CD4-positive, alpha-beta T cell (primary cell): Measurements from ENCODE around the gene HOXB7. TPM values are rescaled to one million over a fixed set of nuclear protein-coding genes. Genes with fewer than 3 reads are reported as not detected.

Source experiments
- ATAC-seq: fragments of 200-7000 bp; cut with Tn5 transposase; one replicate; pipeline ENCODE4 v1.10.0; 2022; ENCODE audit warnings: mild to moderate bottlenecking; ENCODE audit not compliant: poor library complexity
- CTCF ChIA-PET: fragments of 350-600 bp; sonication (Branson Sonifier 250); formaldehyde crosslinking; loops from one replicate; lab custom pipeline; 2021; ENCODE audit warnings: antibody characterized with exemption, inconsistent platforms; lab: Charles Lee
- POLR2A ChIA-PET: fragments of 350-600 bp; sonication (Branson Sonifier 250); formaldehyde crosslinking; loops from one replicate; lab custom pipeline; 2021; ENCODE audit warnings: antibody characterized with exemption, inconsistent platforms; lab: Charles Lee
- DNase-seq, 14 experiments: peaks; one replicate each; pipeline ENCODE4 v3.0.0-alpha.2; 2013 to 2020; ENCODE audit warnings: mixed read lengths in 2 of 14
- H3K27ac ChIP-seq, 2 donors: one replicate each; pipeline versions ENCODE4 v1.5.1 to v1.7.0; 2013; ENCODE audit warnings: low read length in 2 of 2, low read depth in 1 of 2, mild to moderate bottlenecking in 1 of 2
- H3K27me3 ChIP-seq, 2 experiments: 1 replicate in 1 of 2; 2 replicates in 1 of 2; pipeline versions ENCODE4 v1.6.1 to v1.7.0; 2013; ENCODE audit warnings: low read length in 2 of 2, control low read depth in 1 of 2, mild to moderate bottlenecking in 1 of 2, moderate library complexity in 1 of 2; ENCODE audit not compliant: insufficient read depth in 2 of 2, control insufficient read depth in 1 of 2
- H3K36me3 ChIP-seq: one replicate; pipeline ENCODE4 v1.6.1; 2013; ENCODE audit warnings: low read length, control low read depth; ENCODE audit not compliant: insufficient read depth
- H3K4me1 ChIP-seq: one replicate; pipeline ENCODE4 v1.6.1; 2013; ENCODE audit warnings: low read length, control low read depth; ENCODE audit not compliant: insufficient read depth
- H3K4me3 ChIP-seq: one replicate; pipeline ENCODE4 v1.5.1; 2013; ENCODE audit warnings: mild to moderate bottlenecking, low read length, moderate library complexity
- H3K9me3 ChIP-seq, 2 experiments: 1 replicate in 1 of 2; 2 replicates in 1 of 2; pipeline versions ENCODE4 v1.6.1 to v1.7.0; 2013; ENCODE audit warnings: low read length in 2 of 2, mild to moderate bottlenecking in 2 of 2, control low read depth in 1 of 2, moderate library complexity in 1 of 2; ENCODE audit not compliant: control insufficient read depth in 1 of 2, insufficient read depth in 1 of 2
- H3K27ac Mint-ChIP-seq: one replicate; pipeline ENCODE4 v1.8.0; 2020; ENCODE audit warnings: mixed read lengths
- H3K27me3 Mint-ChIP-seq: one replicate; pipeline ENCODE4 v1.8.0; 2021; ENCODE audit warnings: mixed read lengths
- H3K36me3 Mint-ChIP-seq: one replicate; pipeline ENCODE4 v1.8.0; 2021; ENCODE audit warnings: low read depth, mixed read lengths
- H3K4me1 Mint-ChIP-seq: one replicate; pipeline ENCODE4 v1.8.0; 2021; ENCODE audit warnings: low read depth, mixed read lengths
- H3K4me3 Mint-ChIP-seq: one replicate; pipeline ENCODE4 v1.8.0; 2020; ENCODE audit warnings: mild to moderate bottlenecking, mixed read lengths
- H3K9me3 Mint-ChIP-seq: one replicate; pipeline ENCODE4 v1.8.0; 2020; ENCODE audit warnings: mixed read lengths
- intact Hi-C, 2 experiments: fragments of 100-400 bp; cut with DNase I in 1 of 2; cut with micrococcal nuclease in 1 of 2; formaldehyde crosslinking; loops; one replicate each; pipeline versions ENCODE4 v1.15.1 to v1.9.0; 2023 to 2025; cut with DNase I, micrococcal nuclease
- microRNA-seq: library from miRNA; unstranded; fragments of <30 nt; microRNA quantifications from one replicate; pipeline ENCODE4 v1.2.0, GENCODE V29; 2021; ENCODE audit warnings: borderline microRNAs expressed, borderline replicate concordance
- total RNA-seq, 174 experiments: library from RNA in 2 of 174; stranded (reverse) in 2 of 174; gene quantifications; one replicate each; pipeline ENCODE4 v1.2.3 and lab custom pipeline; 2021 to 2026
- TF ChIP-seq, protein P1 (sequence below): fragments of 200-600 bp; IDR thresholded peaks from one replicate; pipeline ENCODE4 v1.8.0; 2022; ENCODE audit warnings: antibody characterized with exemption, mild to moderate bottlenecking

Gene HOXB7
- total RNA-seq, 2 experiments from 2014 or later: not detected

DNA sequence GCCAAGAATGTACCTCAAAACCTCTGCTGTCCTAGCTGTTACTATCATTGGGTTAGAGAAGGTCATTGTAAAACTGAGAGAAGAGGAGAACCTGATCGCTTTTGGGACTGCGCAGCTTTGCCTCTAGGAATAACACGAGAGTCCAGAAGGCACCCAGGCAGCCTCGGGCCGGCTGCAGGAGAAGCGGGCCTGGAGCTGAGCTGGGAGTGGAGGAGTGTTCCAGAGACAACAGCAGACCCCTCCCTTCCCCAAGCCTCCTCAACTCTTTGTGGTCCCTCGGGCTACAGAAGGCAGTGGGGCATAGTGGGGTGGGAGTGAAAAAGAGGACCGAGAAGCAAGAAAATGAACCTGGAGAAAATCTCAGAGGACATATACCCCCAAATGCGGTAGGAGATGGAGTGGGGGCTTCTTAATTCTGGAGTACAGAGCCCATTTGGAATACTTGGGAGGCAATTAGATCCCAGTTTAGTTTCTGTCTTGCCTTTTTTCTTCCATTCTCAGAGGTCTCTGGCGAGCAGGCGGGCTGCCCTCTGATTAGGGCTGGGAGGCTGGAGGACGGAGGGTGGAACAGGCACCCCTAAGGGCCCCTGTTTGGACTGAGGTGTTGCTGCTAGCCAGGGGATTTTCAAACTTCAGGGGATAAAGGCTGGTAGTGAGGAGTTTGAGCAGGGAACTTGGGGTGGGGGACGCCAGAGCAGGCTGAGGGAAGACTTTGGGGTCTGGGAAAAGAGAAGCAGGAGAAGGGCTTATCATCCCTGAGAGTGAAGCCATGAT is 52.6 kb downstream of the HOXB7 start:
- Mint-ChIP-seq H3K27ac (no peak overlapping the region), H3K4me3 (no peak overlapping the region), H3K9me3 (no peaks in the 10 kb centered on the region), H3K36me3 (no peaks in the 10 kb centered on the region), H3K4me1 (peaks cover 5% of the 10 kb centered on the region), H3K27me3 (peaks cover 67% of the 10 kb centered on the region)
- POLR2A ChIA-PET: interaction anchor here (0.6 kb wide), 1 partner anchor 1438 kb away, joined by 3 read pairs; no protein-coding TSS in a partner anchor
- TF ChIP-seq, protein P1, sequence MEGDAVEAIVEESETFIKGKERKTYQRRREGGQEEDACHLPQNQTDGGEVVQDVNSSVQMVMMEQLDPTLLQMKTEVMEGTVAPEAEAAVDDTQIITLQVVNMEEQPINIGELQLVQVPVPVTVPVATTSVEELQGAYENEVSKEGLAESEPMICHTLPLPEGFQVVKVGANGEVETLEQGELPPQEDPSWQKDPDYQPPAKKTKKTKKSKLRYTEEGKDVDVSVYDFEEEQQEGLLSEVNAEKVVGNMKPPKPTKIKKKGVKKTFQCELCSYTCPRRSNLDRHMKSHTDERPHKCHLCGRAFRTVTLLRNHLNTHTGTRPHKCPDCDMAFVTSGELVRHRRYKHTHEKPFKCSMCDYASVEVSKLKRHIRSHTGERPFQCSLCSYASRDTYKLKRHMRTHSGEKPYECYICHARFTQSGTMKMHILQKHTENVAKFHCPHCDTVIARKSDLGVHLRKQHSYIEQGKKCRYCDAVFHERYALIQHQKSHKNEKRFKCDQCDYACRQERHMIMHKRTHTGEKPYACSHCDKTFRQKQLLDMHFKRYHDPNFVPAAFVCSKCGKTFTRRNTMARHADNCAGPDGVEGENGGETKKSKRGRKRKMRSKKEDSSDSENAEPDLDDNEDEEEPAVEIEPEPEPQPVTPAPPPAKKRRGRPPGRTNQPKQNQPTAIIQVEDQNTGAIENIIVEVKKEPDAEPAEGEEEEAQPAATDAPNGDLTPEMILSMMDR: no peak
- DNase-seq (no peak), ATAC-seq (no peak)
- H3K4me3 ChIP-seq: no peak overlapping the region
- no peak overlapping the region for H3K27ac ChIP-seq
- no peaks in the 10 kb centered on the region for H3K9me3 ChIP-seq
- intact Hi-C loops: no loop called here
- no peaks in the 10 kb centered on the region for H3K36me3 ChIP-seq
- peaks cover 12% of the 10 kb centered on the region for H3K4me1 ChIP-seq
- H3K27me3 ChIP-seq: peaks cover 0 to 6% of the 10 kb centered on the region in 2 experiments
- CTCF ChIA-PET: interaction anchor here (1.1 kb wide), 1 partner anchor 10 kb away, joined by 3 read pairs; no protein-coding TSS in a partner anchor

Small RNAs within 50 kb of the gene (microRNA-seq; reads per million reads assigned to microRNA genes)
- not detected for gene MIR196A1

Other genes with a start within 250 kb of the HOXB7 start
- 10 to 100 TPM; 92.0 to 95.1 TPM for gene SKAP1, start 180.8 kb downstream of the HOXB7 start, total RNA-seq
- gene HOXB1, start 80.0 kb downstream of the HOXB7 start, total RNA-seq: not detected
- 1 to 10 TPM; 4.8 to 4.9 TPM for gene HOXB2, start 65.9 kb downstream of the HOXB7 start, total RNA-seq
- under 1 TPM; 0.16 to 0.17 TPM for gene HOXB4, start 32.7 kb downstream of the HOXB7 start, total RNA-seq
- gene HOXB3, start 20.8 kb downstream of the HOXB7 start, total RNA-seq: under 1 TPM; 0.25 to 0.36 TPM
- gene HOXB5, start 17.2 kb downstream of the HOXB7 start, total RNA-seq: not detected
- not detected for gene HOXB6, start 6.0 kb downstream of the HOXB7 start, total RNA-seq
- not detected for gene HOXB8, start 4.3 kb upstream of the HOXB7 start, total RNA-seq
- gene HOXB9, start 15.3 kb upstream of the HOXB7 start, total RNA-seq: not detected
- not detected for gene PRAC1, start 111.5 kb upstream of the HOXB7 start, total RNA-seq
- not detected for gene PRAC2, start 112.2 kb upstream of the HOXB7 start, total RNA-seq
- gene HOXB13, start 117.7 kb upstream of the HOXB7 start, total RNA-seq: not detected
- not detected for gene TTLL6, start 206.2 kb upstream of the HOXB7 start, total RNA-seq
- 100 to 1,000 TPM; 140 to 142 TPM for gene CALCOCO2, start 220.0 kb upstream of the HOXB7 start, total RNA-seq